A673 (cell line): ENCODE measurements around the gene TOP2B. TPM values are rescaled to one million over a fixed set of nuclear protein-coding genes. Genes with fewer than 3 reads are reported as not detected.

Source experiments
- BruUV-seq: library from RNA; stranded (reverse); fragments of 400-500 nt; replicated peaks from 2 replicates; lab custom pipeline; 2021; lab: Mats Ljungman, UMichigan
- CTCF ChIA-PET: fragments of 300-600 bp; sonication (Branson Sonifier 250); formaldehyde crosslinking; loops from one replicate; lab custom pipeline; 2022; ENCODE audit warnings: antibody characterized with exemption; lab: Charles Lee
- POLR2A ChIA-PET: fragments of 300-600 bp; sonication (Branson Sonifier 250); formaldehyde crosslinking; loops from one replicate; lab custom pipeline; 2022; ENCODE audit warnings: antibody characterized with exemption; ENCODE audit not compliant: low non-redundant PET; lab: Charles Lee
- DNase-seq: peaks from one replicate; pipeline ENCODE4 v3.0.0-alpha.2; 2015; ENCODE audit warnings: low spot score
- H3K27ac ChIP-seq: fragments of 200-600 bp; sonication (generic); 2 replicates; pipeline ENCODE4 v1.5.1; 2016; ENCODE audit warnings: mixed run types, low read depth, mild to moderate bottlenecking, mixed read lengths, antibody characterized with exemption, low read length; ENCODE audit not compliant: poor library complexity, severe bottlenecking
- H3K27me3 ChIP-seq: fragments of 200-600 bp; sonication (generic); replicated peaks from 2 replicates; pipeline ENCODE4 v1.6.1; 2017; ENCODE audit warnings: mixed run types, low read depth, mild to moderate bottlenecking, mixed read lengths, antibody characterized with exemption, low read length; ENCODE audit not compliant: insufficient read depth, poor library complexity
- H3K36me3 ChIP-seq: fragments of 200-600 bp; sonication (generic); 2 replicates; pipeline ENCODE4 v1.6.1; 2016; ENCODE audit warnings: mixed run types, mild to moderate bottlenecking, mixed read lengths, antibody characterized with exemption, low read length; ENCODE audit not compliant: insufficient read depth, poor library complexity, severe bottlenecking
- H3K4me1 ChIP-seq: fragments of 200-600 bp; sonication (generic); 2 replicates; pipeline ENCODE4 v1.6.1; 2017; ENCODE audit warnings: mixed run types, mild to moderate bottlenecking, mixed read lengths, antibody characterized with exemption, low read length; ENCODE audit not compliant: insufficient read depth, poor library complexity, severe bottlenecking
- H3K4me3 ChIP-seq: fragments of 200-600 bp; sonication (generic); 2 replicates; pipeline ENCODE4 v1.5.1; 2016; ENCODE audit warnings: low read depth, mixed run types, mild to moderate bottlenecking, mixed read lengths, low read length; ENCODE audit not compliant: poor library complexity, severe bottlenecking
- H3K9me3 ChIP-seq: fragments of 200-600 bp; sonication (generic); 2 replicates; pipeline ENCODE4 v1.6.1; 2016; ENCODE audit warnings: mixed run types, low read depth, mild to moderate bottlenecking, mixed read lengths, antibody characterized with exemption, low read length; ENCODE audit not compliant: poor library complexity, severe bottlenecking
- CTCF ChIP-seq: fragments of 300-800, 200-600 bp; sonication (generic); conservative IDR thresholded peaks from 2 replicates; pipeline ENCODE4 v1.5.1; 2017; ENCODE audit warnings: low read depth, mild to moderate bottlenecking, antibody characterized with exemption, low read length, moderate library complexity, mixed read lengths
- EZH2 ChIP-seq: fragments of 200-600 bp; sonication (generic); IDR thresholded peaks from 2 replicates; pipeline ENCODE4 v1.6.1; 2017; ENCODE audit warnings: borderline replicate concordance, low read depth, mild to moderate bottlenecking, mixed read lengths, antibody characterized with exemption, low read length; ENCODE audit not compliant: poor library complexity, severe bottlenecking
- intact Hi-C: fragments of 100-400 bp; cut with micrococcal nuclease; formaldehyde crosslinking; loops from one replicate; pipeline ENCODE4 v1.10.0; 2022; ENCODE audit not compliant: unreplicated experiment
- total RNA-seq: library from RNA; stranded (reverse); gene quantifications from 2 replicates; pipeline ENCODE4 v1.2.3, GENCODE V29; 2021

TOP2B gene
- total RNA-seq, 1 experiment from 2014 or later = 154 TPM

DNA sequence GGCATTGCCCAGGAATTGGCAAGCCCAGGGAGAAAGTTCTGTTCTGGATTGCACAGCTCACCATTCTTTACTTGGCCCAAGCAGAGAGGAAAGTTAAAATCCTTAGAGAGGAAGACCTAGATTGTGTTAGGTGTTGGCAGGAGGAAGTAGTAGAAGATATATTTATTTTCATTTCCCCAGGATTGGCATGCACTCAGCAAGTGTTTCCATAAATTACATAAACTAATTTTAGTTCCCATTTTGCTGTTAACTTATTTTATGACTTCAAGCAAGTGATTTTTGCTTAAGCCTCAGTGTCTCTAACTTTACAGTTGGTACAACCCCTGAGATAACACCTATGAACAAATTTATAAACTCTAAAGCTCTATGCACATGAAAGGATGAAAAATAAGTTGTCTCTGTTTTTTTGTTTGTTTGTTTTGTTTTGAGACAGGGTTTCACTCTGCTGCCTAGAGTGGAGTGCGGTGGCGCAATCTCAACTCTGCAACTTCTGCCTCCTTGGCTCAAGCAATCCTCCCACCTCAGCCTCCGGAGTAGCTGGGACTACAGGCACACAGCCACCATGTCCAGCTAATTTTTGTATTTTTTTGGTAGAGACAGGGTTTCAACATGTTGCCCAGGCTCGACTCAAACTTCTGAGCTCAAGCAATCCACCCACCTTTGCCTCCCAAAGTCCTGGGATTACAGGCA lies 31.2 kb upstream of the TOP2B start:
- ChIA-PET POLR2A (no interaction called here), CTCF (no interaction called here)
- H3K27me3 ChIP-seq = no peaks in the 10 kb centered on the region
- H3K9me3 ChIP-seq = no peaks in the 10 kb centered on the region
- TF ChIP-seq EZH2 = no peak
- TF ChIP-seq CTCF = no peak
- no peak for DNase-seq
- no TSS peak for BruUV-seq
- intact Hi-C loops = no loop called here
- H3K4me1 ChIP-seq = no peaks in the 10 kb centered on the region
- H3K27ac ChIP-seq = no peak overlapping the region
- H3K4me3 ChIP-seq = no peak overlapping the region
- H3K36me3 ChIP-seq = no peaks in the 10 kb centered on the region

DNA sequence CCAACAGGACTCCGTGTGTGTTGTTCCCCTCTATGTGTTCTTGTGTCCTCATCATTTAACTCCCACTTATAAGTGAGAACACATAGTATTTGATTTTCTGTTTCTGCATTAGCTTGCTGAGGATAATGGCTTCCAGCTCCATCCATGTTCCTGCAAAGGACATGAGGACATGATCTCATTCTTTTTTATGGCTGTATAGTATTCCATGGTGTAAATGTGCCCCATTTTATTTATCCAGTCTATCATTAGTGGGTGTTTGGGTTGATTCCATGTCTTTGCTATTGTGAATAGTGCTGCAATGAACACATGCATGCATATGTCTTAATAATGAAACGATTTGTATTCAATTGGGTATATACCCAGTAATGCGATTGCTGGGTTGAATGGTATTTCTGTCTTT lies 28.5 kb upstream of the TOP2B start:
- intact Hi-C loops = no loop called here
- POLR2A ChIA-PET = no interaction called here
- CTCF ChIA-PET = no interaction called here

DNA sequence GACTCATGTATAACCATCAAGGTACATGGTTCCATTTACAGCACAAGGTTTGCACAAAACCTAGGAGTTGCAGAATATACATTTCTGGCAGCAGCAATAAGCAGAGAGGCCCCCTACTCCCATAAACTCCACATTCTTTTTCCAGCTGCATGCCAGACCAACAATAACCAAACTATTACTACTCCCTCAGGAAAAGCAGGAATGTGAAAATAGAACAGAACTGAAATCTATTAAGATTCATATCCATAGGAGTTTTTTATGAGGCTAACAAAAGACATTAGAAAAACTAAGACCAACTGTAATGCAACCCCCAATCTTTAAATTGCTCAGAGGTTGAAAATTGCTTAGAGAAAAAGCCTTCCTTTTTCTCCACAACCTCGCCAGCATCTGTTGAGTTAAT lies 27.6 kb upstream of the TOP2B start:
- intact Hi-C loops = no loop called here
- Histone ChIP-seq H3K36me3 (no peaks in the 10 kb centered on the region), H3K27ac (no peak overlapping the region), H3K4me3 (no peak overlapping the region), H3K4me1 (no peaks in the 10 kb centered on the region), H3K27me3 (no peaks in the 10 kb centered on the region), H3K9me3 (no peaks in the 10 kb centered on the region)
- DNase-seq = no peak
- TF ChIP-seq EZH2 (no peak), CTCF (no peak)
- POLR2A ChIA-PET = no interaction called here
- CTCF ChIA-PET = no interaction called here
- BruUV-seq = no TSS peak

More for the DNA sequence above, 28.5 kb upstream of the TOP2B start:
- Histone ChIP-seq H3K27me3 (no peaks in the 10 kb centered on the region), H3K27ac (no peak overlapping the region), H3K9me3 (no peaks in the 10 kb centered on the region), H3K36me3 (no peaks in the 10 kb centered on the region), H3K4me3 (no peak overlapping the region), H3K4me1 (no peaks in the 10 kb centered on the region)
- no peak for DNase-seq
- TF ChIP-seq EZH2 (no peak), CTCF (no peak)
- no TSS peak for BruUV-seq
